PC-9 (cell line): ENCODE measurements around the gene STC2.

Source experiments
- EZH2 ChIP-seq: fragments of 200-600 bp; sonication (generic); IDR thresholded peaks from 2 replicates; pipeline ENCODE4 v1.8.0; 2017; ENCODE audit warnings: antibody characterized with exemption, low read depth
- TF ChIP-seq, protein P1 (sequence below): fragments of 200-600 bp; sonication (generic); conservative IDR thresholded peaks from 2 replicates; pipeline ENCODE4 v1.6.1; 2017; ENCODE audit warnings: mixed run types, antibody characterized with exemption, mild to moderate bottlenecking, moderate library complexity

DNA sequence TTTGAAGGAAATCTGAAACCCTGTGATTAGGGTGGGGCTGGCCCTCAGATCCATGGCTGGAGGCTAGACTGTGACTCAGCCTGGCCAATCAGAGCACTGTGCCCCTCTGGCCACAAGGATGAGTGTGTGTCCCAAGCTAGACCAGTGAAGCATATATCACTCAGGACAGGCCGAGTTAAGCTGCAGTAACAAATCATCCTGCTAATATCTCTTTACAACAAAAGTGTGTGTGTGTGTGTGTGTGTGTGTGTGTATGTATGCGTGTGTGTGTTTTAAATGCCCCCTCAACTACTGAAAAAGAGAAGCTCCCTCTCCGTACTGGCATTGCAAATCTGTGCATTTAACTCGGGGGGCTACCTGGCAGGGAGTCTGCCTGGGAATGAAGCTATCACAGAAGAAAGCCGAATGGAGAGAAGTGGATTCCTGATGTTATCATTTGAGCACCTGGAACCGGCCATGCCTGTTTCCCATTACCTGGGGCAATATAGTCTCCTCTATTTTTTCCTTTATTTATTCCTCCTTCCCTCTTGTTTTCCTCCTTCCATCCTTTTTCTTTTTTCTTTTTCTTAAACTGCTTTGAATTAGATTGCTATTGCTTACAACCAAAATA lies 25.6 kb downstream of the STC2 start:
- TF ChIP-seq, protein P1, sequence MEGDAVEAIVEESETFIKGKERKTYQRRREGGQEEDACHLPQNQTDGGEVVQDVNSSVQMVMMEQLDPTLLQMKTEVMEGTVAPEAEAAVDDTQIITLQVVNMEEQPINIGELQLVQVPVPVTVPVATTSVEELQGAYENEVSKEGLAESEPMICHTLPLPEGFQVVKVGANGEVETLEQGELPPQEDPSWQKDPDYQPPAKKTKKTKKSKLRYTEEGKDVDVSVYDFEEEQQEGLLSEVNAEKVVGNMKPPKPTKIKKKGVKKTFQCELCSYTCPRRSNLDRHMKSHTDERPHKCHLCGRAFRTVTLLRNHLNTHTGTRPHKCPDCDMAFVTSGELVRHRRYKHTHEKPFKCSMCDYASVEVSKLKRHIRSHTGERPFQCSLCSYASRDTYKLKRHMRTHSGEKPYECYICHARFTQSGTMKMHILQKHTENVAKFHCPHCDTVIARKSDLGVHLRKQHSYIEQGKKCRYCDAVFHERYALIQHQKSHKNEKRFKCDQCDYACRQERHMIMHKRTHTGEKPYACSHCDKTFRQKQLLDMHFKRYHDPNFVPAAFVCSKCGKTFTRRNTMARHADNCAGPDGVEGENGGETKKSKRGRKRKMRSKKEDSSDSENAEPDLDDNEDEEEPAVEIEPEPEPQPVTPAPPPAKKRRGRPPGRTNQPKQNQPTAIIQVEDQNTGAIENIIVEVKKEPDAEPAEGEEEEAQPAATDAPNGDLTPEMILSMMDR = peak; percentile 38; the same call in 1 of the 2 replicates
- TF ChIP-seq EZH2 = no peak
